ENCODE measurements around the gene MMAA. TPM values are rescaled to one million over a fixed set of nuclear protein-coding genes. Genes with fewer than 3 reads are reported as not detected.

The MMAA gene
- total RNA-seq, 4 donors from 2014 or later, result 2.2 to 3.8 (median 2.8) TPM

DNA sequence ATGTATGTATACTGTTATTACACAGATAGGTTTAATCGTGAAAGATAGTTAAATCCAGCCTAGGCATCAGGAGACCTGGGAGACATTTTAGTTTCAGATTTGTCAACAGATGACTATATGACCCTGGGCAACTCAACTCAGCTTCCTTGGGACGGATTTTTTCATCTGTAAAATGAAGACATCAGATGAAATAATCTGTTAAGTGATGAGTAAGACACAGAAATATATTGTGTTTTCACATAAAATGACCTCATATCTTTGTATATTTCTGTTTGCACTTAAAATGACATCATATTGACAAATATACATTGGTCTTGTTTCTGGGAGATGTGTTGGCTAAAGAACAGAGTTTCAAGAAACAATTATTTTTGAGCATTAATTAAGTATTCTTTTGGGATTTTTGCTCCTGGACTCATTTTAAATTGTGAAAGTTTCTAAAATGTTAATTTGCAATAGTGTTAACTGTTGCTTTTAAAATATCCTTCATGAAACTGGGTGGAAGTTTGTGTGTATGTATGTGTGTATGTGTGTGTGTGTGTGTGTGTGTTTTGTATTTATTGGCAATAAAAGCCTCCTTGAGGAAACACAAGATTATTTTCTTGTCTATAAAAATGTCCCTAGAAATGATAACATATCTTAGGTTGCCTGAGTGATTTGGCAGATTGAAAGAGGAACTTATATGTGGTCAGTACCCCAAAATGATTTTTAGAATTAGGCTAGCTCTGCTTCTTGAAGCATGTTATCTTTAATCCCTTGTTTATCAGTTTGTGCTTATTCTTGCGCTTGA lies 29.1 kb upstream of the MMAA start:
- DNase-seq (ENCODE audit: low spot score in 2 of 2), result no peak

DNA sequence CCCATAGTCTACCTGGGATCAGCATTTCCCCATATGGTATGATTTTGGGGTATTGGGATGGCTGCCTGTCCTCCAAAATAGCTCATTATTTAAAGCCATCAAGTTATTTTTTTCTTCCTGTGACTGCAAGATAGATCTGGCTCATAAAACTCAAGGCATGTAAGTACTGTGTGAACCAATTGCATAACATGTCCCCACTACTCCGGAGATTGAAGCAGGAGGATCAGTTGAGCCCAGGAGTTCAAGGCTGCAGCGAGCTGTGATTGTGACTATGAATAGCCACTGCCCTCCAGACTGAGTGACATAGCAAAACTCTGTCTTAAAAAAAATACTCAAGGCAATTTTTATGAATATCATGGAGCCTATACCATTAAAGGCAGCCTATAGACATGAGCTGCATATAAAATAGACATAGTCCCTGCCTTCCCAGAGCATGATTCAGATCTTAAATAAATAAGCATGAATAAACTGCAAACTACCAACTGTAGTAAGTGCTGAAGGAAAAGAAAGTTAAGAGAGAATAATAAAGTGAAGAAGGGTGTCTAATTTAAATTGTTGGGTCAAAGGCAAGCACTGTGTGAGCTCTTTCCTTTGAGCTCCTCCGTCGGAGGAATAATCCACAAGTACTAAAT lies 16.9 kb upstream of the MMAA start:
- Histone ChIP-seq H3K4me3 (no peak overlapping the region), H3K9me3 (peaks cover 0 to 18% (median 0%) of the 10 kb centered on the region in 4 donors), H3K27ac (no peak overlapping the region), H3K36me3 (no peaks in the 10 kb centered on the region), H3K4me1 (no peaks in the 10 kb centered on the region), H3K27me3 (no peaks in the 10 kb centered on the region)
- TF ChIP-seq POLR2A (IDR thresholded peaks at IDR 0.05) (no peak), EP300 (IDR thresholded peaks at IDR 0.05) (no peak)
- TF ChIP-seq, protein P1, sequence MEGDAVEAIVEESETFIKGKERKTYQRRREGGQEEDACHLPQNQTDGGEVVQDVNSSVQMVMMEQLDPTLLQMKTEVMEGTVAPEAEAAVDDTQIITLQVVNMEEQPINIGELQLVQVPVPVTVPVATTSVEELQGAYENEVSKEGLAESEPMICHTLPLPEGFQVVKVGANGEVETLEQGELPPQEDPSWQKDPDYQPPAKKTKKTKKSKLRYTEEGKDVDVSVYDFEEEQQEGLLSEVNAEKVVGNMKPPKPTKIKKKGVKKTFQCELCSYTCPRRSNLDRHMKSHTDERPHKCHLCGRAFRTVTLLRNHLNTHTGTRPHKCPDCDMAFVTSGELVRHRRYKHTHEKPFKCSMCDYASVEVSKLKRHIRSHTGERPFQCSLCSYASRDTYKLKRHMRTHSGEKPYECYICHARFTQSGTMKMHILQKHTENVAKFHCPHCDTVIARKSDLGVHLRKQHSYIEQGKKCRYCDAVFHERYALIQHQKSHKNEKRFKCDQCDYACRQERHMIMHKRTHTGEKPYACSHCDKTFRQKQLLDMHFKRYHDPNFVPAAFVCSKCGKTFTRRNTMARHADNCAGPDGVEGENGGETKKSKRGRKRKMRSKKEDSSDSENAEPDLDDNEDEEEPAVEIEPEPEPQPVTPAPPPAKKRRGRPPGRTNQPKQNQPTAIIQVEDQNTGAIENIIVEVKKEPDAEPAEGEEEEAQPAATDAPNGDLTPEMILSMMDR (IDR thresholded peaks at IDR 0.05), result no peak
- DNase-seq (ENCODE audit: low spot score in 2 of 2), result no peak
- 84 to 92% methylated on average over 4 of the region's 4 CpGs for WGBS, 2 donors

More for the DNA sequence above, 29.1 kb upstream of the MMAA start:
- TF ChIP-seq, protein P1 (IDR thresholded peaks at IDR 0.05), result no peak
- no peak for TF ChIP-seq EP300 (IDR thresholded peaks at IDR 0.05)
- no peak for TF ChIP-seq POLR2A (IDR thresholded peaks at IDR 0.05)
- Histone ChIP-seq H3K4me3 (no peak overlapping the region), H3K4me1 (no peaks in the 10 kb centered on the region), H3K27ac (no peak overlapping the region), H3K27me3 (no peaks in the 10 kb centered on the region), H3K36me3 (no peaks in the 10 kb centered on the region), H3K9me3 (no peaks in the 10 kb centered on the region)
- 82 to 83% methylated on average over 3 of the region's 3 CpGs for WGBS, 2 donors

DNA sequence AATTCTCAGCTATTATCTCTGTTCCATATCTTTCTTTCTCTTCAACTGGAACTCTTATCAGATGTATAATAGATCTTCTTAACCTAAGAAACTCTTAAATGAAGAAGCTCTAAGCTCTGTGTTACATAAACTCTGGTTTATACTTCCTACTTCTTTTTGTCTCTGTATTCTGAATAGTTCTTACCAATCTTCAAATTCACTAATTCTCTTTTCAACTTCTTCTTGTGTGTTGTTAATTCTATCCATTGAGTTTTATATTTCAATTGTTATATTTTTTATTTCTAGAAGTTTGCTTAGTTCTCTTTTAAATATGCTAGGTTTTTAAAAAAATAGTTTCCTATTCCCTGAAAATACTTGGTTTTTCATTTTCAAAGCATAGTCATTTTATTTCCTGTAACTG lies 13.2 kb upstream of the MMAA start:
- H3K36me3 ChIP-seq, result no peaks in the 10 kb centered on the region
- no peak for DNase-seq (ENCODE audit: low spot score in 2 of 2)
- H3K4me3 ChIP-seq, result no peak overlapping the region
- H3K27ac ChIP-seq, result no peak overlapping the region
- TF ChIP-seq POLR2A (IDR thresholded peaks at IDR 0.05), result no peak
- TF ChIP-seq EP300 (IDR thresholded peaks at IDR 0.05), result no peak
- TF ChIP-seq, protein P1 (IDR thresholded peaks at IDR 0.05), result no peak
- H3K9me3 ChIP-seq, result peaks cover 0 to 18% (median 0%) of the 10 kb centered on the region in 4 donors
- H3K4me1 ChIP-seq, result no peaks in the 10 kb centered on the region
- H3K27me3 ChIP-seq, result no peaks in the 10 kb centered on the region

DNA sequence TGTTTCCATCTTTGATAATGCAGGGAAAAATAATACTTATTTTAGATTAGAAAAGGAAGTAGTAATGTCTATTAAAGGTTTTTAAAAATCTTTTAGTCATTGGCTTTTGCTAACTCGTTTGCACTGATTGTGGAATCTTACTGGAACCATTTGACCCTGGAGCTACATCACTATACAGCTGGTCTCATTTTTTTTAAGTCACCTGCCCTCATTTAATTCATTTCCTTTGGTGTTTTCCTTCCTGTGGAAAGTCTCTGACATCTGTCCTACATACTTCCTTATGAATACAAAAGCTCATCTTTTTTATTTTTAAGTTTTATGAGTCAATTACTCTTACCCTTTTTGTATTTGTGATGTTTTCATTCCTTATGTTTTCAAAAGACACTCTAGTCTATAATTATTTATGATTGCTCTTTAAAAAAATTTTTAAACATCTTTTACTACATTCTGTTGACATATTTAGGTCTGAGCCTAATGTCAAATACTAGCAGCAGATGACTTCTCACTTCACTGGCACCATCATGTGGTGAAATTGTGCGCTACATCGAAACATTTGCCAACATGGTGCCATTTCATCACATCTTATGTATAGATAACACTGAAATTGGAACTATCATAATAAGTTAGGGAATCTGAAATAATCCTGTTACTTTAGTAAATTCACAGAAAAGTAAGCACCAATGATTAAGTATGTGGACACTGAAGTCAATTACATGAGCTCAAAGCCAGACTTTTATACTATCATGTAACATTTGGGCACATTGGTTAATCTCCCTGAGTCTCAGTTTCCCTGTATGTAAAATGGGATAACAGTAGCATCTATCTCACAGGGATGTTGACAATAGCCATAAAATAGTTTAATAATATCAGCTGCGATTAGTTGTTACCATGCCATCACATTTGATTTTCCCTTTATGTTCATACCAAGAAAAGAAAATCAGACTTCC lies 9.4 kb upstream of the MMAA start:
- peak; percentile 60 to 90 for DNase-seq (ENCODE audit: low spot score in 2 of 2)

More for the DNA sequence above, 9.4 kb upstream of the MMAA start:
- Histone ChIP-seq H3K4me1 (no peaks in the 10 kb centered on the region), H3K27me3 (no peaks in the 10 kb centered on the region), H3K36me3 (no peaks in the 10 kb centered on the region), H3K4me3 (no peak overlapping the region), H3K9me3 (peaks cover 0 to 18% (median 0%) of the 10 kb centered on the region in 4 donors), H3K27ac (no peak overlapping the region)
- WGBS, 2 donors, result 53 to 61% methylated on average over 4 of the region's 4 CpGs
- TF ChIP-seq, protein P1 (IDR thresholded peaks at IDR 0.05), result peak; percentile 65 to 76 (median 73)
- TF ChIP-seq POLR2A (IDR thresholded peaks at IDR 0.05), result no peak
- no peak for TF ChIP-seq EP300 (IDR thresholded peaks at IDR 0.05)
